NCI-H1436 (cell line): ENCODE results near the gene TAS2R40.
"Not testable (repeated sequence)": the region's sequence is repeated elsewhere in the genome, so short reads cannot be mapped to it uniquely, and the experiment has no call there.

Experiments used
- DNase-seq: peaks from one replicate; lab custom pipeline; 2025; lab: John Stamatoyannopoulos, UW

TAS2R40 gene

GRCh38 chr7:143252006-143252405, 30.2 kb downstream of the TAS2R40 start:
- no peak for DNase-seq

- DNase-seq = no peak
Observed at GRCh38 chr7:143255564-143255963, 33.7 kb downstream of the TAS2R40 start.

DNA sequence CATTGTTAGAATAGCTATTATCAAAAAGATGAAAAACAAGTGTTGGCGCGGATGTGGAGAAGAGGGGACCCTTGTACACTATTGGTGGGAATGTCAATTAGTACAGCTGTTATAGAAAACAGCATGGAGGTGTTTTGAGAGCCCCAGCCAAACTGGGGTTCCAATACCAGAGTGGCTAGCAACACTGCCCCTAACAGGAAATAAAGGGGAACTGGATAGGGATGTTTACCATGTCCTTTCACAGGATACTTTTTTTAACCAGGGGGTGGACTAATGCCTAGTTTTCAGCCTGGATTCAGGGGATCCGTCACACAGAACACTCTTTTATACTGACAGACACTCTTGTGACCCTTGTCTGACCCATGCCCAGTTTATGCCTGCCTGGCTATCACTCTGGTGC, 34.5 kb downstream of the TAS2R40 start:
- DNase-seq = no peak

DNA sequence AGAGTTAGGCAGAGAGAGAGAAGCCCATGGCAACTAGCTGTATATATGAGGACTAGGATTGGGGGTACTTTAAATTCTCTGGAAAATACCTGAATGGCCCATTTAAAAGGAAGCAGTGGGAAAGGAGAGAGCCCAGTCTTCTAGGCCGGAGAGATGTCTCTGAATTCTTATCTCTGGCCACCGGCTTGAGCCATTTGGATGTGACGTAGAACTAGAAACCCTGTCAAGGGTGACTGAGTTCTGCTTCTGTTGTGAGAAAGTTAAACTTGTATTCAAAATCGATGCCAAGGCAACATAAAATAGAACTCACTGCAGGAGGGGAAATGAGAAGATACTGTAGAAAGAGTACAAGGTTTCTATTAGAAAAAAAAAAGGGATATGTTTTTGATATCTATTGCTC, 35.1 kb downstream of the TAS2R40 start:
- DNase-seq = no peak

DNA sequence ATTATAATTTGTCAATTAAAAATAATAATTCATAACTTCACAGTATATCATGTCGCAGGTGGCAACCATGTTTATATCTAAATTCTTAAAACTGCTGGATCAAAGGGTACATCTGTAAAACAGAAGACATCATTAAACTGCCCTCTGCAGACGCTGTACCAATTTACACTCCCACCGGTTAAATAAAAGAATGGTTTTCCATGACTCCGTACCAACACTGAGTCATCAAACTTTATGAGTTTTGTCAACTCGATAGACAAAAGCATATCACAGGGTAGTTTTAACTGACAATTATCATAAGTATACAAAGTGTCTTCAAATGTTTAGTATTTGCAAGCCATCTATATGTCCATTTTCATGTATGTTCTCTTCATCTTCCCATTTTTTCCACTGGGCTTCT, 35.7 kb downstream of the TAS2R40 start:
- no peak for DNase-seq

DNA sequence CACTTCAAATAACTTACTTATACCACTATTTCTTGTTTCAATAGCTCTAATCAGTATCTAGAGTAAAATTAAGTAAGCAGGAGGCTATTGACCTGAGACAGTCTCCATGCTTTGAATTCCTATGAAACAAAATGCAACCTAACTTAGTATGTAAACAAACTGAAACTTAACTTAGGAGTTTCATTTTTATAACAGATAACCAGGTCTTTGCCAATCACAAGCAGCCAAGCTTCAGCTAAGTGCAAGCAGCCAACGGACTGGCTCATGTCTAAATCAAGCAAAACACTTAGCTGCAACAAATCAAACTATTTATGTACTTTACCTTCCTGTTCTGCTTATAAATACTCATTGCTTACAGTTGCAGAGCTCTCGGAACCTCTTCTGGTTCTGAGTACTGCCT, 37.0 kb downstream of the TAS2R40 start:
- DNase-seq = no peak

GRCh38 chr7:143259765-143260164, 37.9 kb downstream of the TAS2R40 start:
- no peak for DNase-seq

GRCh38 chr7:143261901-143262300, 40.1 kb downstream of the TAS2R40 start:
- DNase-seq = no peak

GRCh38 chr7:143263266-143264195, 41.7 kb downstream of the TAS2R40 start, which contains the start of gene GSTK1:
TSS of gene GSTK1 (plus strand) at chr7:143263441. CDS start at chr7:143263514, 73 bp downstream.
- peak; percentile 27 for DNase-seq

DNA sequence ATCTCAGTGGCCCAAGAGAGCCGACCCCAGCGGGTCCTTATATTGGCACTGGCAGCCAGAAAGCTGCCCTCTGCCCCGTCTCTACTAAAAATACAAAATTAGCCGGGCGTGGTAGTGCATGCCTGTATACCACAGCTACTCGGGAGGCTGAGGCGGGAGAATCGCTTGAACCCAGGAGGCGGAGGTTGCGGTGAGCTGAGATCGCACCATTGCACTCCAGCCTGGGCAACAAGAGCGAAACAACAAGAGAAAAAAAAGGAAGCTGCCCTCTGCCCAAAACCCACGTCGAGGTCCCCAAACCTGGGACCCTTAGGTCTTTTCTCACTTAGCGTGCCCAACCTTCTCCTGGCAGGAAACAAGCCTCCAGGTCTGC, 42.3 kb downstream of the TAS2R40 start:
- DNase-seq = not testable (repeated sequence)

- DNase-seq = no peak
Observed at GRCh38 chr7:143265017-143265693, 43.3 kb downstream of the TAS2R40 start.

GRCh38 chr7:143269251-143269650, 47.4 kb downstream of the TAS2R40 start:
- no peak for DNase-seq

DNA sequence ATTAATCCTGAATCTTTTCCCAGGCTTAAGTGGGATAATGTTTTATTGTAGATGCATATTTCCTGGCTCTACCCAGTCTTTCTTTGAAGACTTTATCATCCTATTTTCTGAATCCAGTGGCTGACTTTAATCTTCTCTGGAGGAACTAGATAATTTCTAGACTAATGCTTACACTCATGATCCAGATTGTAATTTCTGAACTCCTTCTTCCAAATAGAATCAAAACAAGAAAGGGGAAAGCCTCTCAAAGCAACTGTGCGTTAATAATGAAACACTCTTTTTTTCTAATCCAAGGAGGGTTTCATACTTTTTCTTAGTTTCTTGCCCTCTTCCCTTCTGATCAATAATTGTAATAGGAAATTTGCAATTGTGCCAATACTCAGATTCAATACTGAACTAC, 49.4 kb downstream of the TAS2R40 start:
- DNase-seq = no peak
